ENCODE data around the gene MYOD1.

DNA sequence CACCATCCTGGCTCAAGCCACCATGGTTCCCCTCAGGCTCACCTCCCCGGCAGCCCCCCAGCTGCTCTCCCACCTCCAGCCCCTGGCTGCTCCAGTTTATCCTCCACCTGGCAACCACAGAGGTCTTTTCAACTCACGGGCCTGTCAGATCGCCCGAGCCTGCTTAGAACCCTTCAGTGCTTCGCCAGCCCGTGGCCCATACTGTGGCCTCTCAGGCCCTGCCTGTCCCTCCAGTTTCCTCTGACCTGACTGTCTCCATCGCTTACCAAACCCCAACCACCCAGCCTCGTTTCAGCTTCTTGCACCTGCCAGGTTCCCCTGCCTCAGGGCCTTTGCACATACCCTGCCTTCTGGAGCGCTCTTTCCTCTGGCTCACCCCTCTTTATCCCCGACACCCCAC is 22.1 kb downstream of the MYOD1 start:
- TF ChIP-seq EZH2 (IDR thresholded peaks at IDR 0.05) = no peak
- no peak for TF ChIP-seq POLR2AphosphoS5 (IDR thresholded peaks at IDR 0.05; ENCODE audit: borderline replicate concordance, low read depth, low read length)

Measured in SK-N-MC (cell line).